SIG-M5 (cell line): ENCODE data around the gene GRID1.
"Not testable (repeated sequence)": the region's sequence is repeated elsewhere in the genome, so short reads cannot be mapped to it uniquely, and the experiment has no call there.

Experiments used
- DNase-seq: peaks from one replicate; lab custom pipeline; 2025; lab: John Stamatoyannopoulos, UW

Gene GRID1

DNA sequence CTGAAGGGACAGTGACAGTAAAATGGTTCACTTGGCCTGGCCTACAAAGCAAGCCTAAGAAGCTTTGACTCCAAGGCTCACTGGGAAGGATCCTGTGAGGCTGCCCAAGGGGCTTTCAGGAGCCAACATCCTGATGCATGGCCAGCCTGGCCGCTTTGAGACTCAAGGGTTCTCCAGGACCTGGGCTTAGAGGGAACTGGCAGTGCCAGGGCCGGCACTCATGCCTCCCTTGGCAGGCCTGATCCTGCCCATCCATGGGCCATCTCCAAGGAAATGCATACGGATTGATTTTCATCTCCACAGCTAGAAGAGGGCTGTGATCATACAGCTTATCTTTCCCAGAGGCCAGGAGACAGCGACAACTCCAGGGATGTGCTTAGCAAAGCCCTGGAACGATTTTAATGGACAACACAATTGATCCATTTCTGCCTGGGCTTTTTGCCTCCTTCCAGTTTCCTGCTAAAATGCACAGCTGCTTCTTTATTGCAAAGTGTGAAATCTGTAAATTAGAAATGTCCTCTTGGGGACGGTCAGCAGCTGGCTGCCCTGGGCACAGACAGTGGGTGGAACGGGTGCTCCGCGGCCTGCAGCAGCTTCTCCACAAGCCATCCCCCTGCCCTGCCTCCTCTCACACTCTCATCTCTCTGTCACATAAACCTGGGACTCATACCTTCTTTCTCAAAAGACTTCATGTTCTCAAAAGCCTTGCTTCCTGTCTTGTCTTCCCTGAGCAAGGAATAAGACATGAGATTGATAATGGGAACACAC lies 288.5 kb downstream of the GRID1 start:
- no peak for DNase-seq

GRCh38 chr10:86077271-86077670 lies 289.3 kb downstream of the GRID1 start:
- no peak for DNase-seq

- DNase-seq: not testable (repeated sequence)
Observed at GRCh38 chr10:86076497-86076896, 290.1 kb downstream of the GRID1 start.

DNA sequence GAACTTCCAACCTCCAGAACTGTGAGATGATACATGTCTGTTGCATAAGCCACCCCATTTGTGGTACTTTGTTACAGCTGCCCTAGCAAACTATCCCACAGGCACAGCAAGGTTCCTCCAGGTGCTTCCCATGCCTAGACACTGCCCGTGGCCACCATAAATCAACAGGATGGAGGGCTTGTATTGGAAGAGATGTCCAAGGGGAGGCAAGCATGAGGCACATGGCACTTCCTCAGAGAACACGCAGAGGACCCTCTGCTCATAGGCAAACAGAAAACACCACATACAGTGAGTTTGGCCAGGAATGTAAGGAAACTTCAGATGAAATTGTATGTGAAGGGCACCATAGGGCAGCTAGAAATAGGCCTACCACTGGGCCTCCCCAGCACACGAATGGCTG lies 291.1 kb downstream of the GRID1 start:
- DNase-seq: no peak

DNA sequence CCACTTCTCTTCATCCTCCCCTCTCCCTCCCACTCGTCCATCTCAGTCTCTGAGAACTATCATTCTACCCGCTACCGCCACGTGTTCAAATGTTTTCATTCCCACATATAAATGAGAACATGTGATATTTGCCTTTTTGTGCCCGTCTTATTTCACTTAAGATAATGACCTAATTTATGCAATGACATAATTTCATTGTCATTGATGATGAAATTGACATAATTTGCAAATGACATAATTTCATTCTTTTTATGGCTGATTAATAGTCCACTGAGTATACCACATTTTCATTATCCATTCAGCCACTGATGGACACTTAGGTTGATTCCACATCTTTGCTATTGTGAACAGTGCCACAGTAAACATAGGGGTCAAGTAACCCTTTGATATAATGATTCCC lies 292.3 kb downstream of the GRID1 start:
- DNase-seq: no peak

DNA sequence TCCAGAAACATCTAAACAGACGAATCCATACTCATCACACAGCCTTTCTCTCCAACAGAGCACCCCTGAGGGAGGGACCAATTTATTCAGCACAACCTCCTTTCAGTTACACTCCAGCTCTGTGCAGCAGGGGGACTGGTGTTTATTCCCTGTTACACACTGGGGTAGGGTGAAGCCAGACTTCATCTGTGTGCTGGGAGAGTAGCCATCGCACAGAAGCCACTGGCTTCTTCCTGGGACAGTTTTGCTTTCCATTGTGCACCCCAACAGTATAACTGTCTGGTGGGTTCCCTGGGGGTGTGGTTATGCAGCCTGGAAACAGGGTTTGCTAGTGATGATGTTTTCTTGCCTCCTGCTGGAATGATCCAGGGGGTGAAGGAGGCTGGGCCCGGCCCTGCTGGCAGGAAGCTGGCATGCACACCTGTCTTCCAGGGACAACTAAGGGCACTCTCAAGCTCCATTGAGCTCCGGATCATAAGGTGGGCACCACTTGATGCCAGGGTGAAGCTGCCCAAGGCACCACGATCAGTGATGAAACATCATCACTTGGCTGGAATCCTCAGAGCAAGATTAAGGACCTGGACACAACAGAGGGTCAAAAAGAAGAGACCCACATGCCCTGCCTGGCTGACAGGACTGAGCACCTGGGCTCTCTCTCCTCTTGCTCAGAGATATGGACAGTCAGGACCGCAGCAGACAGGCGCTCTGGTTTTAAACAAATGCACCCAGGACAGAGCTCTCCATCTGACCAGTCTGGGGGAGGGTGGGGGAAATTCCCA lies 293.2 kb downstream of the GRID1 start:
- no peak for DNase-seq

DNA sequence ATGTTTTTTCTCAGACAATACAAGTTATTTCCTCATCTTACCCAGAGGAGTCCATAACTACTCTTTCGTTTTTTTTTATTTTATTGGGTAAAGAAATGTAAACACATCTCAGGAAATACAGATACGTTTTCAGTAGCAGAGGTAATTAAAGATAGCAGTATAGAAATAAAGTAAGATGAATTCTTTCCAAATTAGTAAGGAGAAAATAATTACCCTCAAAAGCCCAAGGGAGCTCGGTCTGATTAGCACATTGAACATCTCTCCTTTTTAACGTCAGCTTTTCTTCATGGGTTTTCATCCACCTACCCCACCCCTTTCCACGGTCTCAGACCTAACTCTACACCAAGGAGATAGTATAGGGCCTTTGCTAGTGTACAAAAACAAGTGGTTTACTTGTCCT lies 294.2 kb downstream of the GRID1 start:
- no peak for DNase-seq

- DNase-seq: no peak
Observed at GRCh38 chr10:86071758-86072157, 294.8 kb downstream of the GRID1 start.

DNA sequence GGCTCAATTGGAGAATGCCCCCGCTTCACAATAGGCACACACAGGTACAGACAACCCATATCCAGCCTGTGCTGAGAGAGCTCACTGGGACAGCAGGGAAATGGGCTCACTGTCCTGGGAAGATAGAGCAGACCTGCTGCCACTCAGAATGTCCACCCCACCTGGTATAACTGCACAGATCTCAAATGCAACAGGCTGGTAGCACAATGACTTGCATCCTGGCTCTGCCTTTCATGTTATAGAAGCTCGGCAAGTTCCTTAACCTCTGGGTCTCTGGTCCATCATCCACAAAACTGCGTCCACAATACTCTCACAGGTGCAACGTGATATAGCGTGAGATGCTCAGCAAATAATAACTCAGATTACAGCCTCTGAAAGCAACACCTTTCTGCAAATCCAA lies 295.4 kb downstream of the GRID1 start:
- no peak for DNase-seq

GRCh38 chr10:86070278-86070677 lies 296.3 kb downstream of the GRID1 start:
- no peak for DNase-seq

GRCh38 chr10:86068231-86069054 lies 298.2 kb downstream of the GRID1 start:
- DNase-seq: no peak

DNA sequence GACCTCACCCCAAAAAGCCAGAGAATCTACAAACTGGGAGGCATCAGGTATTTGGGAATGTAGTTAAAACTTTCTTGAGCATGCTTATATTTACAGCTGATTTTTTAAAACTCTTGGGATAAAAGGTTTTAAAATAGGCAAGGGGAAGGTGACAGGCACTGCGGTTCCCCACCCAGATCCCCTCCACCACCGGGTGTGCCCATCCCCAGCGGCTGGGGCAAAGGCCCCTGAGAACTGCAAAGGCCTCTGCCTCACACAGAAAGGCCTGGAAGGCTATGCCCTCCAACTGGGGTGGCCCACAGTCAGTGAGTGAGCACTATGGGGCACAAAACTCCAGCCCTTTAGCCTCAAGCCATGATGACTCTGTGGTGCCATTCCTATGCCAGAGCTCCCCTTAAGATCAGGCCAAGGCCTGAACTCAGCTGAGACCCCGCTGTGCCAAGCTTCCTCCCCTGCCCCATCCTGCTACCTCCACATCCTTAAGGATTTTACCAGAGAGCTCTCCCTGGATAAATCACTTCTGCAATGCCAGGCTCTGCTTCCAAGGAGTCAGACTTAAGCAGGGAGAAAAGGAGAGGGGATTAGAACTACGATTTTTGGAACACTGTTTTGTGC lies 299.1 kb downstream of the GRID1 start:
- no peak for DNase-seq

GRCh38 chr10:86066696-86067095 lies 299.9 kb downstream of the GRID1 start:
- DNase-seq: no peak

GRCh38 chr10:86065711-86066251 lies 300.8 kb downstream of the GRID1 start:
- DNase-seq: no peak

- DNase-seq: no peak
Observed at GRCh38 chr10:86064931-86065662, 301.5 kb downstream of the GRID1 start.

DNA sequence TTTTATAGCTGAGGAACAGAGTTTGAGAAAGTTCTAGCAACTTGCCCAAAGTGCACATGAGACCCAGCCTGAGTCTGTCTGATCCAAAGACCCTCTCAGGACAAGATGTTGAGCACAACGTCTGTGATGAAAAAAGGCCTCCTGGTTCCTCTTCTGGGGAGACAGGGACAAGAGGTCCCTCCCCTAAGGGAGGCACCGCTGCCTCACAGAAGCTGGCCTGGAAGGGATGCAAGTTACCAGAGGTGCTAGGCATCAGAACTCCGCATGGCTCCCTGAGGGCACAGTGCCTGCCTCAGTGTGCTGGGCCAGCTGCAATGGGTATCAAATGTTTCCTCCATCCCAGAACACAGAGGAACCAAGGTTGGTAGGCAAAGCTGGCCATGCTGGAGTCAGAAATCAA lies 302.4 kb downstream of the GRID1 start:
- DNase-seq: no peak

GRCh38 chr10:86063341-86063740 lies 303.3 kb downstream of the GRID1 start:
- no peak for DNase-seq

DNA sequence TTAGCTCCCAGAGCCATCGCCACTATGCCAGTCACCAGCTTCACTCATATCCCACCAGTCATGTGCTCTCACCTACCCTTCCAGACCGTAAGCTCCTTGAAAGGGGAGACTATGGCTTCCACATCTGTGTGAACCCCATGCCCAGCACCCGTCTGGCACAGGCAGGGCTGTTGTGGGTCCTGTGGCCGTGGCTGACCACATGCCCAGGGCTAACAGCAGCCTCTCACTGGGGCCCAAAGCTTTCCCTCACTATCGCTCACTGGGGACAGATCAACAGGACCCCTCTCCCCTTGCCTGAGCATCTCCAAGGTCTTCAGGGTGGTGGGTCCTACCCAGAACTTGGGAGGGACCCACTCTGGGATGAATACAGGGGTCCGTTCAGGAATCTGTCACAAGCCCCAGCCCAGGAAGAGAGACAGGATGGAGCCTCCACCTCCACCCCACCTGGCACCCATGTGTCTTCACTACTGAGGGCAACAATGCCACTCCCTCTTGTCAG lies 303.9 kb downstream of the GRID1 start:
- no peak for DNase-seq

GRCh38 chr10:86062198-86062550 lies 304.4 kb downstream of the GRID1 start:
- DNase-seq: no peak

GRCh38 chr10:86061278-86062197 lies 305.1 kb downstream of the GRID1 start:
- no peak for DNase-seq
